Stomach (tissue), 4 donors: Measurements from ENCODE around the gene CHEK1.

Experiments used
- CTCF ChIP-seq, 7 experiments: fragments of 450-650 bp in 4 of 7; fragments of 200-600 bp in 3 of 7; sonication (generic) in 3 of 7; IDR thresholded peaks; one replicate each; pipeline ENCODE4 v1.5.1; 2016 to 2019; ENCODE audit warnings: antibody characterized with exemption in 7 of 7, control low read depth in 2 of 7, mild to moderate bottlenecking in 1 of 7
- EP300 ChIP-seq: sonication (generic); formaldehyde crosslinking; IDR thresholded peaks from one replicate; pipeline ENCODE4 v1.6.1; 2017; ENCODE audit warnings: antibody characterized with exemption

GRCh38 chr11:125579811-125580210, 45.2 kb upstream of the CHEK1 start:
- TF ChIP-seq CTCF (IDR thresholded peaks at IDR 0.05) (no peak), EP300 (no peak)
